HepG2 (cell line): ENCODE data around the gene COA7. TPM values are rescaled to one million over a fixed set of nuclear protein-coding genes. Genes with fewer than 3 reads are reported as not detected.

ENCODE experiments used
- ATAC-seq: fragments of 200-7000 bp; cut with Tn5 transposase; 3 replicates; pipeline ENCODE4 v1.9.1; 2020; ENCODE audit warnings: mild to moderate bottlenecking, moderate library complexity
- BruUV-seq: library from RNA; stranded (reverse); fragments of 400-500 nt; replicated peaks from 2 replicates; lab custom pipeline; 2021; lab: Mats Ljungman, UMichigan
- CTCF ChIA-PET: fragments of 300-600 bp; formaldehyde crosslinking; extraction: SDS; loops from one replicate; lab custom pipeline; 2021; ENCODE audit warnings: low total read pairs, inconsistent platforms, low intra/inter-chr PET ratio; lab: Yijun Ruan, JAX
- POLR2A ChIA-PET: fragments of 350-600 bp; sonication (Branson Sonifier 250); formaldehyde crosslinking; loops from one replicate; lab custom pipeline; 2020; ENCODE audit warnings: antibody characterized with exemption, inconsistent platforms; lab: Yijun Ruan, JAX
- DNase-seq: peaks from one replicate; pipeline ENCODE4 v3.0.0-alpha.2; 2015; ENCODE audit warnings: low spot score
- FAIRE-seq: peaks from 3 replicates; lab custom pipeline; 2011; peaks lifted over from hg19 to GRCh38; lab: Jason Lieb, UNC
- H2AFZ ChIP-seq: one replicate; pipeline ENCODE4 v1.6.1; 2011; ENCODE audit warnings: low read length, inconsistent platforms
- H3K27ac ChIP-seq: fragments of 300-600 bp; 3 replicates; pipeline ENCODE4 v1.8.0; 2011; ENCODE audit warnings: mixed run types, mild to moderate bottlenecking, mixed read lengths, low read length, inconsistent platforms; ENCODE audit not compliant: insufficient read depth; ENCODE audit errors: extremely low read length
- H3K27me3 ChIP-seq, 2 experiments: fragments of 200-600 bp in 1 of 2; 2 replicates in 1 of 2; 3 replicates in 1 of 2; pipeline versions ENCODE4 v1.6.0 to v1.8.0; 2011; ENCODE audit warnings: low read length in 2 of 2, mild to moderate bottlenecking in 2 of 2, moderate library complexity in 2 of 2, inconsistent platforms in 1 of 2; ENCODE audit not compliant: insufficient read depth in 2 of 2, control insufficient read depth in 1 of 2
- H3K36me3 ChIP-seq, 2 experiments: fragments of 200-600 bp in 1 of 2; replicated peaks in 1 of 2; 2 replicates in 1 of 2; 3 replicates in 1 of 2; pipeline versions ENCODE4 v1.5.1 to v1.8.0; 2011; ENCODE audit warnings: low read length in 2 of 2, inconsistent platforms in 1 of 2; ENCODE audit not compliant: insufficient read depth in 2 of 2, control insufficient read depth in 1 of 2
- H3K4me1 ChIP-seq: 2 replicates; pipeline ENCODE4 v1.5.1; 2012; ENCODE audit warnings: low read length, inconsistent platforms; ENCODE audit not compliant: insufficient read depth
- H3K4me2 ChIP-seq: 2 replicates; pipeline ENCODE4 v1.6.0; 2011; ENCODE audit warnings: low read depth, low read length, inconsistent platforms
- H3K4me3 ChIP-seq, 3 experiments: fragments of 200-600 bp in 1 of 3; sonication (generic), shearing (Covaris generic) in 1 of 3; replicated peaks in 1 of 3; 2 replicates each; pipeline ENCODE4 v1.5.1; 2011 to 2016; ENCODE audit warnings: low read length in 3 of 3, inconsistent platforms in 2 of 3, low read depth in 2 of 3, mild to moderate bottlenecking in 2 of 3, control low read depth in 1 of 3, mixed read lengths in 1 of 3; ENCODE audit not compliant: insufficient read depth in 1 of 3
- H3K79me2 ChIP-seq: one replicate; pipeline ENCODE4 v1.6.1; 2011; ENCODE audit warnings: low read length, inconsistent platforms; ENCODE audit not compliant: insufficient read depth
- H3K9ac ChIP-seq: 2 replicates; pipeline ENCODE4 v1.6.0; 2011; ENCODE audit warnings: mild to moderate bottlenecking, low read depth, low read length, inconsistent platforms; ENCODE audit not compliant: insufficient read depth
- H3K9me3 ChIP-seq: 2 replicates; pipeline ENCODE4 v1.5.1; 2012; ENCODE audit warnings: mild to moderate bottlenecking, low read length
- H4K20me1 ChIP-seq: 2 replicates; pipeline ENCODE4 v1.6.0; 2011; ENCODE audit warnings: inconsistent platforms, mild to moderate bottlenecking, low read length, moderate library complexity; ENCODE audit not compliant: insufficient read depth
- CEBPB ChIP-seq: IDR thresholded peaks from 2 replicates; pipeline ENCODE4 v1.6.1; 2011; ENCODE audit warnings: low read depth, low read length, improper control_type of control experiment, borderline replicate concordance
- HNF4A ChIP-seq: sonication (generic); formaldehyde crosslinking; IDR thresholded peaks from 2 replicates; pipeline ENCODE4 v1.4.0; 2020; ENCODE audit warnings: missing genetic modification reagents
- SNAPC4 ChIP-seq: sonication (generic); formaldehyde crosslinking; IDR thresholded peaks from 2 replicates; pipeline ENCODE4 v1.4.0; 2020; ENCODE audit warnings: mild to moderate bottlenecking, missing genetic modification reagents
- TCF7L2 ChIP-seq: IDR thresholded peaks from 2 replicates; pipeline ENCODE4 v1.6.1; 2011; ENCODE audit warnings: mild to moderate bottlenecking, low read depth, low read length, moderate library complexity
- TGIF2 ChIP-seq: IDR thresholded peaks from 2 replicates; pipeline ENCODE4 v1.6.1; 2016; ENCODE audit warnings: control low read depth, missing compliant biosample characterization
- ZNF143 ChIP-seq: sonication (generic); formaldehyde crosslinking; IDR thresholded peaks from 2 replicates; pipeline ENCODE4 v1.4.0; 2020; ENCODE audit warnings: missing genetic modification reagents
- ZNF282 ChIP-seq: fragments of 450-650 bp; IDR thresholded peaks from 2 replicates; pipeline ENCODE4 v1.6.1; 2018; ENCODE audit not compliant: partially characterized antibody
- WGBS: methylation state at CpG from one replicate; pipeline ENCODE4 v1.1.6; 2017; ENCODE audit warnings: low lambda C conversion rate; 5-methylcytosine and 5-hydroxymethylcytosine counted together
- in situ Hi-C: cut with HindIII; loops from 2 replicates; pipeline ENCODE4 v1.10.0; 2017; ENCODE audit warnings: low pct_unique_long_range_greater_than_20kb; ENCODE audit not compliant: extremely low pct_ligation_motif_present
- intact Hi-C: fragments of 100-400 bp; cut with micrococcal nuclease; formaldehyde crosslinking; loops from one replicate; pipeline ENCODE4 v1.10.0; 2022; ENCODE audit not compliant: unreplicated experiment
- polyA plus RNA-seq, 8 experiments: library from polyadenylated mRNA; depleted of rRNA in 3 of 8; stranded (reverse) in 7 of 8; unstranded in 1 of 8; fragments of >200 nt; fragmentation: Illumina TruSeq in 4 of 8; extraction: Trizol in 4 of 8; gene quantifications; 2 replicates each; pipeline versions ENCODE4 v1.2.1 to v1.2.3, GENCODE V29; 2011 to 2016; ENCODE audit warnings: low read depth in 4 of 8, missing spikeins in 1 of 8, mixed read lengths in 1 of 8; ENCODE audit not compliant: insufficient read depth in 1 of 8
- total RNA-seq, 5 experiments: library from RNA; depleted of rRNA; stranded (reverse); fragments of >200 nt; fragmentation: Illumina TruSeq; extraction: Trizol; gene quantifications; 2 replicates each; pipeline ENCODE4 v1.2.3, GENCODE V29; 2016; ENCODE audit warnings: low read depth in 1 of 5

Gene COA7
- total and polyA plus RNA-seq, 2 of the 13 experiments (the other 11 are each of a cell fraction or from before 2014, with no cell fraction given): 12.3 to 30.4 TPM

DNA sequence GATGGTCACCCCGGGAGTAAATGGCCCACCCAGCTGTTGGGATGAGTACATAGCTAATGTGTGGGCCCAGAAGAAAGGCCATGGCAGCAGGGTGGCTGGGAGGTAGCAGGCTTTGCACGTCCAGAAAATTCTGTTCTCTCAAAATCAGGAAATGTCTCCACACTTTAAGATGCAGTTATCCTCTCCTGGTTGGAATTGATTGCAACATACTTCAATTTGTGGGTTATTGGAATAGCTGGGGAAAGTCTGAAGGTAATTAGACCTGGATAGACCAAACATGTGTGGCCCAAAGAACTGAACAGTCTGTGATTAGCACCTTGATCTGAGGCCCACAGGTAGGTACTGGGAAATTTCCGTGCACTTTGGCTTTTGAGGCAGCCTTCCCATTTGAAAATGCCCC lies 30.2 kb downstream of the COA7 start:
- BruUV-seq: no TSS peak
- POLR2A ChIA-PET: no interaction called here

More for the DNA sequence above, 30.2 kb downstream of the COA7 start:
- TF ChIP-seq HNF4A (CRISPR knock-in tag) (no peak), ZNF282 (no peak), CEBPB (peak; percentile 55; the same call in 1 of the 2 replicates), ZNF143 (CRISPR knock-in tag) (no peak), TGIF2 (CRISPR knock-in tag) (no peak), SNAPC4 (CRISPR knock-in tag) (no peak), TCF7L2 (no peak)
- Histone ChIP-seq H3K9me3 (no peaks in the 10 kb centered on the region), H3K79me2 (no peaks in the 10 kb centered on the region), H3K27me3 (peaks cover 0 to 2% of the 10 kb centered on the region in 2 experiments; a peak in 2 of 5 replicates), H3K4me1 (peaks cover 29% of the 10 kb centered on the region), H3K27ac (no peak overlapping the region), H3K9ac (no peak overlapping the region), H4K20me1 (no peaks in the 10 kb centered on the region), H3K4me3 (no peak overlapping the region), H2AFZ (no peak overlapping the region), H3K36me3 (no peaks in the 10 kb centered on the region), H3K4me2 (no peak overlapping the region)
- intact Hi-C loops (loop anchor here (5.0 kb wide), 1 partner anchor 116 kb away; the partner anchor contains the start of gene TUT4), in situ Hi-C loops (no loop called here)
- DNase-seq (no peak), ATAC-seq (no peak), FAIRE-seq (no peak)
- CTCF ChIA-PET: no interaction called here
- 24% methylated on average over 3 of the region's 3 CpGs for WGBS
